Measurements from ENCODE around the gene ACSL1.

DNA sequence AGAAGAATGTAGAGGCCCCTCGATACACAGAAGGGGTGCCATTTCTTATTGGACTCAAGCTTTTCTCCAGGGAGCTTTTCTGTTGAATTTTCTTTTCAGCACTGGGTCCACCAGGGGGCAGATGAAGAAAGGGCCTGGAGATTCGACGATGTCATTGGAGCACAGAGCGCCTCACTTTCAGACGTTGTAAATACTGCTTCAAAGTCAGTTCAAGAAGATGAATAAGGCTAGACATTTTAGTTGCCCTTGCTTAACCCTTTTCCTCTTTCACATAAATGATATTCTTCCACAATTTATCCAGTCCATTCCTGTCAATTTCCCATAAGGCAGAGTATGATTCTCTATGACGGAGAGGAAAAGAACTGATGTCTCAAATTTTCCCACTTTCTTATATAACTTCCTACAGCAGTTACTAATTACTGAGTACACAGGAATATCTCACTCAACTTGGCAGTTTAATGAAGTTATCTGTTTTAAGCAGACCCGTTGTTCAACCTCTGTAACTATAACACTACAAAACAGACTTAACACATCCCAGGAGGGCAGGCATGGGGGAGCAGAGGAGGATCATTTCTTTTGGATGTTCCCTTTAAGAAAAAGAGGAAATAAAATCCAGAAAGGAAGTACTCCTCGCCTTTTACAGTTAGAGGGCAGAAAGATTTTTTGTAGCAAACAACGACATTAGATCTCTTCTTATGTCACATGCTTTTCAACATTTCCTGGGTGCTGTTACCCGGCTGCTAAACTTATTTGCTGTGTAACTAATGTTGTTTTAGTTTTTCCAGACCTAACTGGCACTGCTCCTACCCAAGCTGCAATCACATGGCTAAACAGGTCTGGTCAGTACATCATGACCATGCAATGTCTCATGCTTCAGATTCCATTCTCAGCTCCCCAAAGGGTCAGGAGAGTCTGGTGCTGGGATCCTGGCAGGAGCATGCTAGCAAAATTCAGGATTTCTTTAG lies 79.7 kb downstream of the ACSL1 start:
- TF ChIP-seq, protein P1, sequence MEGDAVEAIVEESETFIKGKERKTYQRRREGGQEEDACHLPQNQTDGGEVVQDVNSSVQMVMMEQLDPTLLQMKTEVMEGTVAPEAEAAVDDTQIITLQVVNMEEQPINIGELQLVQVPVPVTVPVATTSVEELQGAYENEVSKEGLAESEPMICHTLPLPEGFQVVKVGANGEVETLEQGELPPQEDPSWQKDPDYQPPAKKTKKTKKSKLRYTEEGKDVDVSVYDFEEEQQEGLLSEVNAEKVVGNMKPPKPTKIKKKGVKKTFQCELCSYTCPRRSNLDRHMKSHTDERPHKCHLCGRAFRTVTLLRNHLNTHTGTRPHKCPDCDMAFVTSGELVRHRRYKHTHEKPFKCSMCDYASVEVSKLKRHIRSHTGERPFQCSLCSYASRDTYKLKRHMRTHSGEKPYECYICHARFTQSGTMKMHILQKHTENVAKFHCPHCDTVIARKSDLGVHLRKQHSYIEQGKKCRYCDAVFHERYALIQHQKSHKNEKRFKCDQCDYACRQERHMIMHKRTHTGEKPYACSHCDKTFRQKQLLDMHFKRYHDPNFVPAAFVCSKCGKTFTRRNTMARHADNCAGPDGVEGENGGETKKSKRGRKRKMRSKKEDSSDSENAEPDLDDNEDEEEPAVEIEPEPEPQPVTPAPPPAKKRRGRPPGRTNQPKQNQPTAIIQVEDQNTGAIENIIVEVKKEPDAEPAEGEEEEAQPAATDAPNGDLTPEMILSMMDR (IDR thresholded peaks at IDR 0.05) = peak; percentile 84
- TF ChIP-seq EZH2 (IDR thresholded peaks at IDR 0.05) (no peak), EZH2phosphoT487 (IDR thresholded peaks at IDR 0.05) (no peak)
